Activated T-cell treated with anti-CD3 and anti-CD28 coated beads for 4 hours (primary cell): ENCODE measurements around the gene RFX7.
A peak's percentile ranks its signal among the peaks of the same experiment; 100 is the strongest.

Experiments used
- DNase-seq: peaks from one replicate; pipeline ENCODE4 v3.0.0-alpha.2; 2020

Gene RFX7

GRCh38 chr15:56244038-56244810, 545 bp upstream of the RFX7 start:
- peak; percentile 3 for DNase-seq

- no peak for DNase-seq
Observed at GRCh38 chr15:56242576-56243162, 1.0 kb downstream of the RFX7 start.

DNA sequence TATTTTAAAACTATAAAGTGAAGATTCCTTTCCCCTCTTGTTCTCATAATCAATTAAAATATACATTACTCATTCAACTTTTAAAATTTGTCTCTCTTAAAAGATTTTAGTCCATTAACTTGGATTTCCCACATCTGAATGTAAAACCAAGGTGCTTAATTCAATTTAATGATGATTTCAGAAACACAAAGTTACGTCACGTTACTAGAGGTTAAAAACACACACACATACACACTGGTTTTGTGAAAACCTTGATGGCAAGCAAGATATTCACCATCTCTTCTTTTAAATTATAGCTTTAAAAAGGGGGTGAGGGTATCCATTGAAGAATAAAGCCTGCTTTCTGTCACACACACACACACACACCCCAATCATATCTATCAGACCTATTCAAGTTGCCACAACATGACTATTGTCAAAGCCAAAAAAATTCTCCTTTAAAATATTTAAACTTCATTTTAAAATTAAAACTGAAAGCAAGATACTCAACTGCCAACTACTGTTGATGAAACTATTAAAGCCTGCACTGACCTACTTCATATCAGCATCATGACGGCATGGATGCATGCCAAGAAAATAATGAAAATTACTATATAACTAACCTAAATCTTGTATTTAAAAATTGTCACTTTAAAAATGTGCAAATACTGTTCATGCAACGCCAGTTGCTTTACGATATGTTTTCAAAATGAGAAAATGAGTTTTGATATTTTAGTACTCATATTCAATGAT, 2.1 kb downstream of the RFX7 start:
- DNase-seq, result no peak

DNA sequence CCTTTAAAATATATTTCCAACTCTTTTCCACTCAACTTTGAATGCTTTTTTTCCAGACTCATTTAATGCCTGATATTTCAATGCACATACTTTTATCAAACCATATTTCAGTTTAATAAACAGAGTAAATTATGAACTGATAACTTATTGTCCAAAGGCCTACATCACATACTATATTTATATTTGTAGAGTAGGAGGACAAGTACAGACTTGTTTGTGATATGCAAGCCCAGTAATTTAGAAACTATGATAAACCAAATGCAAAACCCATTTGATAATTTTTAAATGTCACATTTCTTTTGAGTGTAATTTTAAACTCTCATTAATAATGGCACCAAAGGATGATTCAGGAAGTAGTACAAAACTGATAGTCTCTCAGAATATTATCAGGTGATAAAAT, 3.3 kb downstream of the RFX7 start:
- DNase-seq, result no peak

- no peak for DNase-seq
Observed at GRCh38 chr15:56236197-56236596, 7.5 kb downstream of the RFX7 start.

DNA sequence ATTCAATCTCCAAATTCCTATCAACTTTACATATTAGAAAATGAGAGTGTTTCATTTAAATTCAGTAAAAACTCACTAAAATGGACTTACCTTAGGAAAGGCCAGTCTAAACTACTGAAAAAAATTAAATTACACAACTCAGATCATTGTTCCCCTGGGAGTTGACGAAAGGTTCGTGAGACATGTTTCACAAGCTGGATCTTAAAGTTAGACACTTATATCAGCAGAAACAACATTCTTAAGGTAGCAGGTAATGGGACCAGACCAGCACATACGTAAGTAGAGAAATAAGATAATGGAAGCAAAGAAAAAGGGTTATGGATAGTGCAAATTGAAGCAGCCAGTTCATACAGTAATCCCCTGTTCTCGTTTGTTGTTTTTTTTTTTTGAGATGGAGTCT, 8.9 kb downstream of the RFX7 start:
- no peak for DNase-seq

DNA sequence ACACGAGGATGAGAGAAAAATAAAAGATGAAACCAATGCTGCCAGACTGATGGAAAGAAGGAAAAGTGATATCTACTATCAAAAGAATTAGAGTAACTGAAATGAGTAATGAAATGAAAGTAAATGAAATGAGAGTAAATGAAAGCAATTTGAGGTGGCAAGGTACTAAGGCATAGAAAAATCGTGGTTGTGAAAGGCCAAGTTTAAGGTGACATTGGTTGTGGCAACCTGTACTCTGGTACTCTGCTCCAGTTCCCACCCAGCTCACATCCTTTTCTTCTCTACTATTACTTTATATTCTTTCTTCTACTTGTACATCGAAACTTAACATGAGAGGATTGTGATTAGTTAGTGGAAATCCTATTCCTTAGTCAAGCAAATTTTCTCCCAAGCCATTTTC, 10.1 kb downstream of the RFX7 start:
- no peak for DNase-seq

DNA sequence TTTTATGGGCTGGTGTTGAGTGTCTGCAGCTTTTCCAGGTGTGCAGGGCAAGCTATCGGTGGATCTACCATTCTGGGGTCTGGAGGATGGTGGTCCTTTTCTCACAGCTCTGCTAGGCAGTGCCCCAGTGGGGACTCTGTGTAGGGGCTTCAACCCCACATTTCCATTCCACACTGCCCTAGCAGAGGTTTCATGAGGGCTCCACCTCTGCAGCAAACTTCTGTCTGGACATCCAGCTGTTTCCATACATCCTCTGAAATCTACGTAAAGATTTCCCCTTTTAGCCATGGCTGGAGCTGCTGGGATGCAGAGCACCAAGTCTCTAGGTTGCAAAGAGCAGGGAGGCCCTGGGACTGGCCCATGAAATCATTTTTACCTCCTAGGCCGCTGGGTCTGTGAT, 11.6 kb downstream of the RFX7 start:
- DNase-seq, result no peak

DNA sequence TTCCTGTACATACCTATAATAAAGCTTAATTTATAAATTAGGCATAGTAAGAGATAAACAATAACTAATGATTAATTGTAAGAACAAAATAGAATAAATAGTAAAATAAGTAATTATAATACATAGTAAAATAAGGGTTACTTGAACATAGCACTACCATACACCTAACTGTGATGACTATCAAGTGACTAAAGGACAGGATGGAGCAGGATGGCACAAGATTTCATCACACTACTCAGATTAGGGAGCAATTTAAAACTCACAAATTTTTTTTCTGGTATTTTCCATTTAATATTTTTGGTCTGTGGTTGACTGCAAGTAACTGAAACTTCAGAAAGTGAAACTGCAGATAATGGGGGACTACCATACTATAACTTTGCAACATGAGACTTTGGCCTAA, 14.8 kb downstream of the RFX7 start:
- no peak for DNase-seq

- DNase-seq, result no peak
Observed at GRCh38 chr15:56228352-56228751, 15.3 kb downstream of the RFX7 start.

- no peak for DNase-seq
Observed at GRCh38 chr15:56227780-56228179, 15.9 kb downstream of the RFX7 start.

DNA sequence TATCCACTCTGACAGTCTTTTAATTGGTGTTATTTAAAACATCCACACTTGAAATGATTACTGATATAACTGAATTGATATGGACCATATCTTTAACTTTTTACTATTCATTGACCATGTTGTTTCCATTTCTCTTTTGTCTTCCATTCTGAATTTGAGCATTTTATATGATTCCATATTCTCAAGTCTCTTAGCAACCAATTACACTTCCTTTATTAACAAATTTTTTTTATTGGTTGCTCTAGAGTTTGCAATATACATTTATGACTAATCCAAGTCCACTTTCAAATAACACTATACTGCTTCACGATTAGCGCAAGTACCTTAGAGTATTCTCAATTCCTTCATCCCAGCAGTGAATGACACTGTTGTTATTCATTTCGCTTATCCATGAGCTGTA, 16.4 kb downstream of the RFX7 start:
- no peak for DNase-seq

DNA sequence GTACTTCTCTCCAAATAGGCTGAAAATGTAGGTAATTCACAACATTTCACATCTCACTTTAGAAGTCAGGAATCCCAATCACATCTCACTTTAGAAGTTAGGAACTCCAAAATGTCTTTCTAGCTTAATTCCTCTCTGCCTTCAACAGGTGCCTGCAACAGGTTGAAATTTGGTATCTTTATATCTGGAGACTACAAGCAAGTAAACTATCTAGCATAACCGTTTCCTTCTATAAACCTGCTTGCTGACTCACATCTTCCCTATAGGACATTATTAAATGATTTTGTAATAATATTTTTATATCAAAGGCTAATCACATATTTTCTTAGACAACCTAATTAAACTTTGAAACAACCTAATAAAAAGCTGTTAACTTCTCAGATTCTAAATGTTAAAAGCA, 18.2 kb downstream of the RFX7 start:
- DNase-seq, result no peak

GRCh38 chr15:56222302-56222701, 21.4 kb downstream of the RFX7 start:
- no peak for DNase-seq

GRCh38 chr15:56217341-56217740, 26.3 kb downstream of the RFX7 start:
- no peak for DNase-seq

DNA sequence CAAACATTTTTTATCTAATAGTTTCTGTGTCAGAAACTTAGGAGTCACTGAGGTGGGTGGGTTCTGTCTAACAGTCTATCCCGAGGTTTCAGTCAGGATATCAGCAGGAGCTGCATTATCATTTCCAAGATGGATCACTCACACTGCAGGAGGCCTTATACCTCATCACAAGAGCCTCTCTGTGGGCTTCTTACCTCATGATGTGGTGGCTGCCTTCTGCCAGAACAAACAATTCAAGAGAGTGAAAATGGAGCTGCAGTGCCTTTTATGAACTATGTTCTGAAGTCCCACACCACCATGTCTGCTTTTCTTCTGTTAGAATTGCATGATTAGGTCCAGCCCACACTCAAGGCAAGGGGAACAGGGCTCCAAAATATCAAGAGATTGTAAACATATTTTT, 27.9 kb downstream of the RFX7 start:
- no peak for DNase-seq

GRCh38 chr15:56211960-56212550, 31.6 kb downstream of the RFX7 start:
- no peak for DNase-seq

DNA sequence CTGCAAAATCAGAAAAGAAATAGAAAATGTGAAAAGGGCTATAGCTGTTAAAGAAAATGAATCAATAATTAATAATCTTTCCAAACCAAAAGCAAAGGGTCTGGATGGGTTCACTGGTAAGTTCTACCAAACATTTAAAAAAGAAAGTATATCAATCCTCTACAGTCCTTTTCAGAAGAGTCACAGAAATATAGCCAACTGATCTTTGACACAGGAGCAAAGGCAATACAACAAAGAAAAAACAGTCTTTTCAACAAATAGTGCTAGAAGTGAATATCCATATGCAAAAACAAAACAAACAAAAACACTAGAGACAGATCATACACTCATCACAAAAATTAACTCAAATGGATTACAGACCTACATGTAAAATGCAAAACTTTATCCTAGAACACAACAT, 32.6 kb downstream of the RFX7 start:
- DNase-seq, result no peak

- DNase-seq, result no peak
Observed at GRCh38 chr15:56208641-56209155, 35.0 kb downstream of the RFX7 start.

GRCh38 chr15:56208185-56208584, 35.5 kb downstream of the RFX7 start:
- DNase-seq, result no peak

DNA sequence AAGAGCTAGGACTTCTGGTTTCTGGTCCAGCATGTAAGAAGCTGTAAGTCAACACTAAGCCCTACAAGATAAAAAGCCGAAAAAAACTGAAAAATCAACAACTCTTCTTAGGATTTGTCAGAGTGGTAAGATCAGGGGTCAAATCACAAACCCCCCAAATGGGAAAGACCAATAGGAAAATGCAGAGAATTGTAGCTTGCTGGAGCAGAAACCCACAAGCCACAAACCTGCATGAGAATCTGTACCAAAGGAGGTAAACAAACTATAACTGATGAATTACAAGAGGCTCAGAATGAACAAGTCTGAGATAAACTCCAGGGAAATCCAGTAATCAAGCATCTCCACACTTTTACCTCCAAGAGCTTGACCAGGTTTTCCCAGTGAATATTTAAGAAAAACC, 36.0 kb downstream of the RFX7 start:
- DNase-seq, result no peak

GRCh38 chr15:56207092-56207491, 36.6 kb downstream of the RFX7 start:
- no peak for DNase-seq

GRCh38 chr15:56205061-56205876, 38.4 kb downstream of the RFX7 start:
- no peak for DNase-seq
